A549 (cell line): ENCODE measurements around the gene GRM4.

Source experiments
- BHLHE40 ChIP-seq: IDR thresholded peaks from 2 replicates; pipeline ENCODE4 v1.6.1; 2012; ENCODE audit warnings: low read depth, low read length, inconsistent platforms
- CBX2 ChIP-seq: fragments of 200-600 bp; sonication (generic); IDR thresholded peaks from 2 replicates; pipeline ENCODE4 v1.6.1; 2016; ENCODE audit warnings: low read depth, mild to moderate bottlenecking, borderline replicate concordance
- CTCF ChIP-seq: fragments of >200 bp; sonication (Bioruptor Twin); formaldehyde crosslinking; IDR thresholded peaks from 3 replicates; pipeline ENCODE4 v1.5.1; 2016
- EP300 ChIP-seq, 2 experiments: fragments of >200 bp; sonication (Bioruptor Twin); formaldehyde crosslinking; IDR thresholded peaks; 2 replicates in 1 of 2; 3 replicates in 1 of 2; pipeline ENCODE4 v1.6.1; 2016 to 2017
- KDM1A ChIP-seq: fragments of 200-600 bp; sonication (generic); IDR thresholded peaks from 2 replicates; pipeline ENCODE4 v1.6.1; 2016; ENCODE audit warnings: low read depth, mild to moderate bottlenecking
- MAZ ChIP-seq: fragments of 150-350 bp; IDR thresholded peaks from 2 replicates; pipeline ENCODE4 v1.6.1; 2014; ENCODE audit warnings: antibody characterized with exemption, low read depth, low read length, borderline replicate concordance
- MYC ChIP-seq: IDR thresholded peaks from 2 replicates; pipeline ENCODE4 v1.6.1; 2012; ENCODE audit warnings: mild to moderate bottlenecking, inconsistent platforms, low read length, improper control_type of control experiment, borderline replicate concordance
- PBX3 ChIP-seq: IDR thresholded peaks from 2 replicates; pipeline ENCODE4 v1.6.1; 2012
- PHF8 ChIP-seq: fragments of 200-600 bp; sonication (generic); IDR thresholded peaks from 2 replicates; pipeline ENCODE4 v1.6.1; 2016; ENCODE audit warnings: low read depth, mild to moderate bottlenecking, antibody characterized with exemption, moderate library complexity, borderline replicate concordance
- POLR2A ChIP-seq: IDR thresholded peaks from 2 replicates; pipeline ENCODE4 v1.6.1; 2012; ENCODE audit warnings: mild to moderate bottlenecking, low read length

- TF ChIP-seq CTCF (no peak), MAZ (no peak), BHLHE40 (no peak), EP300 (IDR thresholded peaks at IDR 0.05) (no peak), POLR2A (no peak), PBX3 (no peak), CBX2 (no peak), MYC (no peak), PHF8 (no peak), KDM1A (no peak)
Observed at GRCh38 chr6:34170346-34170745, 24.5 kb upstream of the GRM4 start.
